ENCODE data around the gene SCGB1C1.
"Not testable (repeated sequence)": the region's sequence is repeated elsewhere in the genome, so short reads cannot be mapped to it uniquely, and the experiment has no call there.

The SCGB1C1 gene

GRCh38 chr11:216081-216974 lies 23.4 kb downstream of the SCGB1C1 start:
- no peak for DNase-seq (ENCODE audit: low spot score in 2 of 2)
- Mint-ChIP-seq H3K36me3 (ENCODE audit: insufficient read depth) (peaks cover 33% of the 10 kb centered on the region), H3K27me3 (no peaks in the 10 kb centered on the region), H3K9me3 (no peaks in the 10 kb centered on the region), H3K4me1 (no peaks in the 10 kb centered on the region), H3K27ac (ENCODE audit: low read depth) (no peak overlapping the region), H3K4me3 (no peak overlapping the region)
- no peak for ATAC-seq (replicated peaks; ENCODE audit: extremely low read depth, poor library complexity, severe bottlenecking)

GRCh38 chr11:217704-218103 lies 24.8 kb downstream of the SCGB1C1 start:
- no peak for ATAC-seq (replicated peaks; ENCODE audit: extremely low read depth, poor library complexity, severe bottlenecking)
- H3K36me3 Mint-ChIP-seq (ENCODE audit: insufficient read depth): peaks cover 26% of the 10 kb centered on the region
- H3K27ac Mint-ChIP-seq (ENCODE audit: low read depth): no peak overlapping the region
- no peaks in the 10 kb centered on the region for H3K27me3 Mint-ChIP-seq
- no peak for DNase-seq (ENCODE audit: low spot score in 2 of 2)
- no peaks in the 10 kb centered on the region for H3K9me3 Mint-ChIP-seq
- no peak overlapping the region for H3K4me3 Mint-ChIP-seq
- no peaks in the 10 kb centered on the region for H3K4me1 Mint-ChIP-seq

GRCh38 chr11:218815-219593 lies 26.1 kb downstream of the SCGB1C1 start:
- DNase-seq (ENCODE audit: low spot score in 2 of 2) (no peak), ATAC-seq (replicated peaks; ENCODE audit: extremely low read depth, poor library complexity, severe bottlenecking) (no peak)
- Mint-ChIP-seq H3K4me3 (no peak overlapping the region), H3K27me3 (no peaks in the 10 kb centered on the region), H3K4me1 (no peaks in the 10 kb centered on the region), H3K36me3 (ENCODE audit: insufficient read depth) (peaks cover 18% of the 10 kb centered on the region), H3K9me3 (no peaks in the 10 kb centered on the region), H3K27ac (ENCODE audit: low read depth) (no peak overlapping the region)

GRCh38 chr11:220641-221215 lies 27.9 kb downstream of the SCGB1C1 start:
- not testable (repeated sequence) for H3K27me3 Mint-ChIP-seq; DNase-seq (ENCODE audit: low spot score in 2 of 2); H3K4me3 Mint-ChIP-seq; H3K27ac Mint-ChIP-seq (ENCODE audit: low read depth); ATAC-seq (replicated peaks; ENCODE audit: extremely low read depth, poor library complexity, severe bottlenecking); H3K9me3 Mint-ChIP-seq; H3K4me1 Mint-ChIP-seq
- H3K36me3 Mint-ChIP-seq (ENCODE audit: insufficient read depth): peaks cover 19% of the 10 kb centered on the region

- Mint-ChIP-seq H3K27ac (ENCODE audit: low read depth) (no peak overlapping the region), H3K9me3 (no peaks in the 10 kb centered on the region), H3K27me3 (no peaks in the 10 kb centered on the region), H3K4me1 (peaks cover 5% of the 10 kb centered on the region), H3K4me3 (no peak overlapping the region), H3K36me3 (ENCODE audit: insufficient read depth) (peaks cover 14% of the 10 kb centered on the region)
- no peak for ATAC-seq (replicated peaks; ENCODE audit: extremely low read depth, poor library complexity, severe bottlenecking)
- no peak for DNase-seq (ENCODE audit: low spot score in 2 of 2)
Observed at GRCh38 chr11:221539-221938, 28.7 kb downstream of the SCGB1C1 start.

GRCh38 chr11:221998-222789 lies 29.3 kb downstream of the SCGB1C1 start:
- DNase-seq (ENCODE audit: low spot score in 2 of 2) (no peak), ATAC-seq (replicated peaks; ENCODE audit: extremely low read depth, poor library complexity, severe bottlenecking) (no peak)
- H3K4me1 Mint-ChIP-seq: peaks cover 5% of the 10 kb centered on the region
- no peaks in the 10 kb centered on the region for H3K9me3 Mint-ChIP-seq
- no peak overlapping the region for H3K4me3 Mint-ChIP-seq
- no peaks in the 10 kb centered on the region for H3K27me3 Mint-ChIP-seq
- peaks cover 11% of the 10 kb centered on the region for H3K36me3 Mint-ChIP-seq (ENCODE audit: insufficient read depth)
- peak overlapping the region; percentile 10 for H3K27ac Mint-ChIP-seq (ENCODE audit: low read depth)

- Mint-ChIP-seq H3K27ac (ENCODE audit: low read depth) (peak overlapping the region; percentile 10), H3K4me3 (no peak overlapping the region), H3K9me3 (no peaks in the 10 kb centered on the region), H3K36me3 (ENCODE audit: insufficient read depth) (peaks cover 8% of the 10 kb centered on the region), H3K4me1 (peaks cover 10% of the 10 kb centered on the region), H3K27me3 (no peaks in the 10 kb centered on the region)
- ATAC-seq (replicated peaks; ENCODE audit: extremely low read depth, poor library complexity, severe bottlenecking): no peak
- no peak for DNase-seq (ENCODE audit: low spot score in 2 of 2)
Observed at GRCh38 chr11:223026-223789, 30.3 kb downstream of the SCGB1C1 start.

GRCh38 chr11:223884-224283 lies 31.0 kb downstream of the SCGB1C1 start:
- DNase-seq (ENCODE audit: low spot score in 2 of 2) (no peak), ATAC-seq (replicated peaks; ENCODE audit: extremely low read depth, poor library complexity, severe bottlenecking) (no peak)
- no peak overlapping the region for H3K27ac Mint-ChIP-seq (ENCODE audit: low read depth)
- H3K4me1 Mint-ChIP-seq: peaks cover 10% of the 10 kb centered on the region
- H3K4me3 Mint-ChIP-seq: no peak overlapping the region
- no peaks in the 10 kb centered on the region for H3K27me3 Mint-ChIP-seq
- no peaks in the 10 kb centered on the region for H3K9me3 Mint-ChIP-seq
- peaks cover 8% of the 10 kb centered on the region for H3K36me3 Mint-ChIP-seq (ENCODE audit: insufficient read depth)

GRCh38 chr11:224424-224823 lies 31.5 kb downstream of the SCGB1C1 start:
- ATAC-seq (replicated peaks; ENCODE audit: extremely low read depth, poor library complexity, severe bottlenecking) (no peak), DNase-seq (ENCODE audit: low spot score in 2 of 2) (no peak)
- peaks cover 10% of the 10 kb centered on the region for H3K4me1 Mint-ChIP-seq
- peaks cover 8% of the 10 kb centered on the region for H3K36me3 Mint-ChIP-seq (ENCODE audit: insufficient read depth)
- H3K9me3 Mint-ChIP-seq: no peaks in the 10 kb centered on the region
- no peaks in the 10 kb centered on the region for H3K27me3 Mint-ChIP-seq
- no peak overlapping the region for H3K4me3 Mint-ChIP-seq
- no peak overlapping the region for H3K27ac Mint-ChIP-seq (ENCODE audit: low read depth)

- DNase-seq (ENCODE audit: low spot score in 2 of 2) (no peak), ATAC-seq (replicated peaks; ENCODE audit: extremely low read depth, poor library complexity, severe bottlenecking) (no peak)
- H3K27ac Mint-ChIP-seq (ENCODE audit: low read depth): no peak overlapping the region
- H3K27me3 Mint-ChIP-seq: no peaks in the 10 kb centered on the region
- no peak overlapping the region for H3K4me3 Mint-ChIP-seq
- H3K36me3 Mint-ChIP-seq (ENCODE audit: insufficient read depth): peaks cover 14% of the 10 kb centered on the region
- peaks cover 10% of the 10 kb centered on the region for H3K4me1 Mint-ChIP-seq
- no peaks in the 10 kb centered on the region for H3K9me3 Mint-ChIP-seq
Observed at GRCh38 chr11:225734-226453, 33.0 kb downstream of the SCGB1C1 start.

- Mint-ChIP-seq H3K4me1 (peaks cover 12% of the 10 kb centered on the region), H3K9me3 (no peaks in the 10 kb centered on the region), H3K27ac (ENCODE audit: low read depth) (no peak overlapping the region), H3K4me3 (no peak overlapping the region), H3K36me3 (ENCODE audit: insufficient read depth) (peaks cover 12% of the 10 kb centered on the region), H3K27me3 (no peaks in the 10 kb centered on the region)
- no peak for DNase-seq (ENCODE audit: low spot score in 2 of 2)
- no peak for ATAC-seq (replicated peaks; ENCODE audit: extremely low read depth, poor library complexity, severe bottlenecking)
Observed at GRCh38 chr11:227824-228379, 35.0 kb downstream of the SCGB1C1 start.

All from central memory CD8-positive, alpha-beta T cell (primary cell).